OCI-M1 (cell line): ENCODE results near the gene DNAH6.

Source experiments
- DNase-seq: peaks from one replicate; lab custom pipeline; 2025; lab: John Stamatoyannopoulos, UW

DNAH6 gene

DNA sequence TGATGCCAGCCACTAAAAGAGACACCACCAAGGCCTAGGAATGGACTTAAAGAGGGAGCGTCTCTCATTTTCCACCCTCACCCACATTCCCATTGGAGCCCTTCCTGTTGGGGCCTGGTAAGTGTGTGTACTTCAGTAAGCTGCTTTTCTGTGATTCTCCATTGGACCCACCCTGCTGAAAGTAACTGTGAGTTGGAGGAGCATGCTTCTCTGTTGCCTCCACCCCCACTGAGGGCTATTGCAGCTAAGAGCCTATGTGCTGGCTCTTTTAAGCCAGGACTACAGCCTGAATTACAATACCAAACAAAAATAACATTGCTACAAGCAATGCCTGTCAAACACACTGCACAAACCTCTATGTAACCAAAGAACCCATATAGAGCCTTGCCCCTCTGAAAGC lies 283.5 kb downstream of the DNAH6 start:
- DNase-seq = no peak

DNA sequence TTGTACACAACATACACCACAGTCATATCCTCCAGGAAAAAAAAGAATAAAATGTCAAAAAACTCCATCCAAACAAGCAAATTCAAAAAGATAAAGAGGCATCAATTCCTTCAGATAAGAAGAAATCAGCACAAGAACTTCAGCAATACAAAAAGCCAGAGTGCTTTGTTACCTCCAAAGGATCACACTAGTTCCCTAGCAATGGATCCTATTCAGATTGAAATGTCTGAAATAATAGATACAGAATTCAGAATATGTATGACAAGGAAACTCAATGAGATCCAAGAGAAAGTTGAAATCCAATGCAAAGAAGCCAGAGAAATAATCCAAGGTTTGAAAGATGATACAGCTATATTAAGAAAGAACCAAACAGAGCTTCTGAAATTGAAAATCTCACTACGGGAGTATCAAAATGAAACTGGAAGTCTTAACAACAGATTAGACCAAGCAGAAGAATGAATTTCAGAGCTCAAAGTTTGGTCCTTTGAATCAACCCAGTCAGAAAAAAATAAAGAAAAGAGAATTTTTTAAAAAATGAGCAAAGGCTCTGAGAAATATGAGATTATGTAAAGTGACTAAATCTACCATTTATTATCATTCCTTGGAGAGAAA lies 284.0 kb downstream of the DNAH6 start:
- no peak for DNase-seq

DNA sequence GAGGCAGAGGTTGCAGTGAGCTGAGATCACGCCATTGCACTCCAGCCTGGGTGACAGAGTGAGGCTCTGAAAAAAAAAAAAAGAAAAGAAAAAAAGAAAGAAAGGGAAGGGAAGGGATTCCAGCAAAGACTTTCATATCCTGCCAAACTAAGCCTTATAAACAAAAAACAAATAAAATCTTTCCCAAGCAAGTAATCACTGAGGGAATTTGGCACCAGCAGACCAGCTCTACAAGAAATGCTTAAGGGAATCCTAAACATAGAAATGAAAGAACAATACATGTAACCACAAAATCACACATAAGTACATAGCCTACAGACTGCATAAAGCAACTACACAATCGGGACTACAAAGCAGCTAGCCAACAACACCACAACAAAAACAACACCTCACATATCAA lies 285.5 kb downstream of the DNAH6 start:
- no peak for DNase-seq

DNA sequence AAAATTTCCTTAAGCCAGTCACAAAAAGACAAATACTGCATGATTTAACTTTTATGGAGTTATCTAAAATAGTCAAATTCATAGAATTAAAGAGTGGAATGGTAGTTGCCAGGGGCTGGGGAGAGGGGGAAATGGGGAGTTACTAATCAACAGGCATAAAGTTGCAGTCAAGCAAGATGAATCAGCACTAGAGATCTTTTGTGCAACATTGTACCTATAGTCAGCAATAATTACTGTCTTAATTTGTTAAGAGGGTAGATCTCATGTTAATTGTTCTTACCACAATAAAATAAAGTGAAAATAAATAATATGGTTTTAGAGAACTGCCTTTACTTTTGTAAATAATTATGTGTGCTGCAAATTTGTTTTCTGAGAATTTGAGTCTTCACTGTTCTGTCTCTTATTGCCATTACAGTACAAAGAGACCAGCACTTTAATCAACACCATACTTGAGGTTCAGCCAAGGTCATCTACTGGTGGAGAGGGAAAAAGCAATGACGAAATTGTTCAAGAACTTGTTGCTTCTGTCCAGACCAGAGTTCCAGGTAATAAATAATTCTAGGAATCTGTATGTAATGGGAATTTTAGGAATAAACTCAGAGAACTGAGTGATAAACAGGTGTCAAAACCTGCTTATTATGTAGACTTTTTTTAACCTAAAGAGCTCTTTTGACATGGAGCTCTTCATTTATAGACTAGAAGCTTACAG lies 289.1 kb downstream of the DNAH6 start:
- peak; percentile 44 for DNase-seq

DNA sequence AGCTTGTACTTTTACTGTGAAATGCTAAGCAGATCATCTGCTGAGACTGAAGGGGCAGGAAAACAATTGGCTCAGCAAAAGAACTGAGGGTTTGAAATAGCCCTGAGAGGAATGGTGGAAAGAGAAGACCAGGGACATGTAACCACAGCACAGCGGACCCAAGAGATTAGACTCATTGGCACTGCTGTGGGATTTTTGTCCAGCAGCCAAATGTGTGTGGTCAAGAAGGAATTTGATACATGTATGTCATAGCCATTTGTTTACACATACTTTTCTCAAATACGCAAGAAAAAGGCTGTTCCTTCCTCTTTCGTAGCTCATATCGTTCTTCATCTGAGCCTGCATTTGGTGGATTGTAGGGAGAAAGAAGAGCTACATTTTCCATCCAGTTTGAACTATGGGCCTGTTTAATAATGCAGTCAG lies 290.8 kb downstream of the DNAH6 start:
- DNase-seq = peak; percentile 87

DNA sequence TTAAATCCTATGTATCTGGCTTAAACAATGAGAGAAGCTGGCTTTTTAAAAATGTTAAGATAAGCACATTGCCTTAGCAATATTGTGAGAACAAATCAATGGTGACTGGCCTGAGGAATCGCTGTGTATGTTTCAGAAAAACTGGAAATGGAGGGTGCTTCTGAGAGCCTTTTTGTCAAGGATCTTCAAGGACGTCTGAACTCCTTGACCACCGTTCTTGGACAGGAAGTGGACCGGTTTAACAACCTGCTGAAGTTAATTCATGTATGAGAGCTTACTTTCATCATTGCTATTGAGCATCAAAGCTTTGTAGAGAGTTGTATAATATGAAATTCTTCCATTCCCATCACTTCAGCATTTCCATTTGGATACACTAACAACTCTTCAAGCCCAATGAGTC lies 292.0 kb downstream of the DNAH6 start:
- no peak for DNase-seq

DNA sequence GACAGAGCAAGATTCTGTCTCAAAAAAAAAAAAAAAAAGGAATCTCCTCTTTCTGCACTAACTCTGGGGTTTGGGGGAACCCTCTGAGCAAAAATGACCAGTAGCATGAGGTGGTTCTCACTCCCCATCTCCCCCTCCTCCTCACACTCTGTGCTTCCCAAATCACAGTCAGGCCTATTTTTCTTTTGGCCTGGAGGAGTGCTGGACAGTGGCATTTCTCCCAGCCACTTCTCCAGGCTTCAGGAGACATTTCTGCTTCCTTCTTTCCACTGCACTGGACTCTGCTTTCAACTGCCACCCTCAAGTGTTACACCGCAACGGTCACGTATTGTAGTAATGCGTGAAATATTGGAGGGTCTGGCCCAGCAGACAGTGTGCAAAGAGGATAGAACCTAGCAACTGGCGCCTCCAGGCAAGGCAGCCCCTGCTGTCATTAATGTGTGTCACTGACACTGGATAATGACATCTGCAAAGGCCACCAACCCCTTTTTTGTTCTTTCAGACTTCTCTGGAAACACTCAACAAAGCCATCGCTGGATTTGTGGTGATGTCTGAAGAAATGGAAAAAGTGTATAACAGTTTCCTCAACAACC lies 295.6 kb downstream of the DNAH6 start:
- DNase-seq = no peak

DNA sequence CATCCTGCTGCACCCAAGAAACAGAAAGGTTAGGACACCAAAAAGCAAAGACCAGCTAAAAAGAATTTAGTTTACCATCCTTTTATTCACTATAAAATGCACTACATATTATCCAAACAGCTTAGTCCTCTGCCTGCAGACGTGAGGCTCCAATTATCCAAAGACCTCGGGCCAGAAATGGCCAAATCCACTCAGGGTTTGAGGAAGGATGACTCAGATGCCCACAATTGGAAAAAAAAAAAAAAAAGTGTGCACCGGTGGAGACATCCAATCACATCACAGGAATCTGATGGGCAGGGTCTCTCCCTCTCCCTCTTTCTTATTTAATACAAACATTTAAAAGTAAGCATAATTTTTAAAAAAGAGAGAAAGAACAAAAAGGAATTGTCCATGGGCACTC lies 298.8 kb downstream of the DNAH6 start:
- no peak for DNase-seq

DNA sequence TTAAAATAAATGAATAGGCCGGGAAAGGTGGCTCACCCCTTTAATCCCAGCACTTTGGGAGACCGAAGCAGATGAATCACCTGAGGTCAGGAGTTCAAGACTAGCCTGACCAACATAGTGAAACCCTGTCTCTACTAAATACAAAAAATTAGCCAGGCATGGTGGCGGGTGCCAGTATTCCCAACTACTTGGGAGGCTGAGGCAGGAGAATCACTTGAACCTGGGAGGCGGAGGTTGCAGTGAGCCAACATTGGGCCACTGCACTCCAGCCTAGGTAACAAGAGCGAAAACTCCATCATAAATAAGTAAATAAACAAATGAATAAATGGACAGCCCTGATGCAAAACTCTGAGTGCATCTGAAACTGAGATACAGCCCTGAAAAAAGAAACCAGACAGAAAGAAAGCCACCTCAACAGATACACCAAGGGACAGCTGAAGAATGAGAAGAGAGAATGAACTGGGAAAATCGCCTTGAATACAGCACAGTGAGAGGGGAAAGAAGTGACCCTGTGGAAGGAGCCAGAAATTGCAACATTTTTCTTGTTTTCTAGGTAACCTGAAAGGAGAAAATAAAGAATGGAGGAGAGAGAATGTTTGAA lies 300.2 kb downstream of the DNAH6 start:
- no peak for DNase-seq

DNA sequence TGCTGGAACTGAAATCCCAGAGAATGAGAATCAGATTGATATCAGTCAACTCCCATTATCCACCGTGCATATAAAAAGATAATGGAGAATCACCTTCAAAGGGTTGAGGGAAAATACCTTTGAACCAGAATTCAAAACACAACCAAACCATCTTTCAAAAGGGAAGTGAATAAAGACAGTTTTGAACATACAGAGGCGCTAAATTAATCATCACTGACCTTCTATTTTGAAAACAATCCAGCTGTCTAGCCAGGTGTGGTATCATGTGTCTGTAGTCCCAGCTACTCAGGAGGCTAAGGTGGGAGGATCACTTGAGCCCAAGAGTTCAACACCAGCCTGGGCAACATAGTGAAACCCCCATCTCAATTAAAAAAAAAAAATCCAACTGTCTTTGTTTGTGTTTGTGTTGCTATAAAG lies 300.9 kb downstream of the DNAH6 start:
- no peak for DNase-seq

DNA sequence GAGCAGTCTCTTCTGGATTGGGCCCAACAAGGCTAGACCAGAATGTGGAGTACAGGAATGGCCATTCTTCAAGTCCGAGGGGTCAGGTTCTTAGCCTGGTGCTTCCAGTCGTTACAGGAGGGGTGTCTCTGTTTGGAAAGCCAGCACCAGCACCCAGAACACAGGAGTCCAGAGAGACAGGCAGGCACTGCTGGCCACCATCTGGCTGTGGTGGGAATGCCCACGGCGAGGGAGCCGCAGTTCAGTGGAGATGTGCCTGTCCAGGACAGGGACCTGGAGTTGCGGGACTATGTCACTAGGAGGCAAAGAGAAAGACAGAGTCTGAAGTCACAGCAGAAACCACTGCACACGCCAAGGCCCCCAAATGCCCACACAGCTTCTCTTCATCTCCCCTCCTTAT lies 305.5 kb downstream of the DNAH6 start:
- no peak for DNase-seq

DNA sequence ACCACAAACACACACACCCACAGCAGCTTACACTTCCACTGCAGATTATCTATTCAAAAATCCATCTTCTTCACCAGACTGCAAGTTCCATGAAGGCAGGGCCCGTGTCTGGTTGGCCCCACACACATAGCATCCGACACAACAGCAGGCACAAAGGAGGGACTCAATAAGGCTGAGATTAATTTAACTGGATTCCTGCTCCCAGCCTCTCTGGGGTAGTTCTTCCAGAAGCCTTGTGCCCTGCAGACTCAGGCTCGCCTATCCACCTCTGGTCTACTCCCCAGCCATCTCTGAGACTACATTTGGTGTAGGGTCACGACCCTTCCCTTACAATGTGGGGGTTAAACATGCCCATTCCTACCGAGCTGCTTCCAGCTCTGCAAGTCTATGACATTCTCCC lies 306.9 kb downstream of the DNAH6 start:
- DNase-seq = no peak

DNA sequence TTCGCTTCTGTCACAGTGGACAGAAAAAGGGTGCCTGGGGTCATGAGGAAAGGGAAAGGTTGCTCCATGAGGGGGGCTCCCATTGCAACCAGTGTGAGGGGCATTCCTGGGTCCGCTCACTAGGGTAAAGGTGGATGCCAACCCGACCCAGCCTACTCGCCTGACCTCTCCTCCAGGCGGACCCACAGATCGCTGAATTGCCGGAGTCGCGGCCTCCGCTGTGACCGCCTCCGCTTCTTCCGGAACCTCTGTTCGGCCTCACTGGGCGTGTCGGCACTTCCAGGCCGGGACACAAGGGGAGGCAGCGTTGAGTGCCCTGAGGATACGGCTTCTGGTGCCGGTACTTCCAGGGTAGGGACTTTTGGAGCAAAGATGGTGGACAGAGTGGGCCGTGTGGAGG lies 307.5 kb downstream of the DNAH6 start:
- no peak for DNase-seq

DNA sequence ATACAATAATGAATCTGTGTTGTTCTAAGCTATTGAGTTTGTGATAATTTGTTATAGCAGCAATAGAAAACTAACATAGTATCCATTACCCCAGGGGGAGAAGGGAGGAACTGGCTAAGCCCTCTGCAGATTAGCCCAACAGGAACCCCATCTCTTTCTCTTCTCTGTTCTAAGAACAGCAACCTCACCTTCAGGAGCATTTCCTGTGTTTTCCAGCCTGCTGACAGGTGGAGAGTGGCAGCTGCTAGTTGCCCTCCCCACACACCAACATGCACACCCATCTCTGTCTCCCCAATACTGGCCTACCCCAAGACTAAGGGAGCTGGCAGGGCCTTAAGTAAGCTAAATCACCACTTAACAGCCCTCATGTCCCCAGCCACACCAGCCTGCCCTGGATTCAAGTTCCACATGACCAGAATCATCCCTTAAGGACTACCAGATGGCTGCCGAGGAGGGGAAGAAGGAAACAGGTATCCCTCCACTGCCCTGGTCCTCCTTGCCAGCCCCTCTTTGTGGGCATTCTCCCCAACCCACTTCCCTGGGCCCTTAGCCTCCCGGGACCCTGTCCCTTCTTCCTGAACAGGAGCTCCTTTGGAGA lies 311.8 kb downstream of the DNAH6 start:
- no peak for DNase-seq

DNA sequence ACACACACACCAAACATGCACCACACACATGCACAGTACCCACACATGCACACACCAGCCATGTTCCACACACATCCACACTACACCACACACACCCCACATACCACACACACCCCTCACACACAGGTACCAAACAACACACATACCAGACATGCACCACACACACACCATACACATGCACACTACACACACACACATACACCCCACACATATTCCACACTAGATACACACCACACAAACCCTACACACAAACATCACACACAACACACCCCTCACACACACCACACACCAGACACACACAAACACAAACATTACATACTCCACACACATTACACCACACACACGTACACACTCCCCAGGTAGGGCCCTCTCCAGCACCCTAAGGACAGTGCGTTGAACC lies 313.4 kb downstream of the DNAH6 start:
- DNase-seq = no peak

DNA sequence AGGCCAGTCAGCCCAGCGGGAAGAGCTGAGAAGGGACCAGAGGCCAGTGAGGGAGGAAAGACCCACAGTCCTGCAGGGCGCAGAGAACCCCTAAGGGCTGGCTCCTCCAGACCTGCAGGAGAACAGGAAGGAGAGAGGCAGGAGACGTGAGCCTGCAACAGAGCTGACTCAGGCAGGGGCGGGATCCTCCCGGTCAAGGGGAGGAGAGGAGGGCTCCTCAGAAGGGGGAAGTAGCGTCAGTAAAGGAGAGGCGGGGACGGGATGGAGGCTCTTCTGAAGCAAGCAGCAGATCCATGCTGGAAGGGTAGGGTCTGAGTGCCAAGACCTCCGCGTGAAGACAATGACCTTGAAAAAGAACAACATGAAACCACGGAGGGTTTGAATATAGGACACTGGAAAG lies 313.8 kb downstream of the DNAH6 start:
- DNase-seq = peak; percentile 76

DNA sequence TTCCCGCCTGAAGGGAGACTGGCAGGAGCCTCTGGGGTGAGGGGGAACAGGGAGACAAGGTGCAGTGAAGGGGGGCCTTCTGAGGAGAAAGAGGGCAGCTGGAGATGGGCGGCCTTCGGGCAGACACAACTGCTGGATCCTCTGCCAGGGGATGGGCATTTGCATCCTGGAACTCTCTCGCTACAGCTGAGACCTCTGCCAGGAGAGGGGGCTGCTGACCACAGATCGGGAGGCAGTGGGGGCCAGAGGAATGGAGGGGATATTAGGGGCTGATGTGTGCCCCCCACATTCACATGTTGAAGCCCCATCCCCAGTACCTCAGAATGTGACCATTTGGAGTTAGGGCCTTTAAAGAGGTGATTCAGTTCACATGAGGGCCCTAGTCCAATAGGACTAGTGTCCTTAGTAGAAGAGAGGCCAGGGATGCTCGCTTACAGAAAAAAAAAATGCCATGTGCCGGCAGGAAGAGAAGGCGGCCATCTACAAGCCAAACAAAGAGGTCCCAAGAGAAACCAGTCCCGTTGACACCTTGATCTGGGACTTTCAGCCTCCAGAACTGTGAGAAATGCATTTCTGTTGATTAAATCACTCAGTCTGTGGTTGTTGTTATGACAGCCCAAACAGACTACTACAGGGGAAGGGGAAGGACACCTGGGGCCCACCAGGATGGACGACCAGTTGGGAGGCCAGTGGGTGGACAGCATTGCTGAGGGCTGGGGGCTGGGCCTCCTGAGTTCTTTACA lies 314.6 kb downstream of the DNAH6 start:
- DNase-seq = no peak

DNA sequence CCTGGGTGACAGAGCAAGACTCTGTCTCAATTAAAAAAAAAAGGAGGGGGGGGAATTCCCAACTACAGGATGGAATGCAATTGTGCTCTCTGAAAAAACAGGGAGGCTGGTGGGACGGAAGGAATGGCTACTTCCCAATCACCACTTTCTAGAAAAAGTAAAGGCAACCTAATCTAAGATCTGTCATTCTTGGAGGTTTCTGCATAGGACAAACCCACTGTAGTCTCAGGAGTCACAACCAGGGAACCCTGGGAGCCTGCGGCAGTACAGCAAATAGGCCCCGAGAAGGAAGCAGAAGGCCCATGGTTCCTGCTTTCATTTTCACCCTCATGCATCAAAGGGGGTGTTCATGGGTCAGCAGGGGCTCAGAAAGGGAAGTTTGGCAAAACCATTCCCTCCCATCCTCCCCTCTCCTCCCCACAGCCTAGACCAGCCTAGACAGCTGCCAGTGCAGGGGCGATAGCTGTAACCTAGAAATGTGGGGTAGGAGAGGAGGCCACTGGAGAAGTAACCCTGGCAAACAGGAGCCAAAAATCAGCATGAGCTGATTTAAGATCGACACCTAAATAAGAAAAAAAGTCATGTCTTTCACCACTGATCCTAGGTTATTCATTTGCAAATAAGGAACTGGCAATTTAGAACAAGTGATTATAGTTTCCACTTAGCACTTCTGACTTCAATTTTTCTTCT lies 316.6 kb downstream of the DNAH6 start:
- DNase-seq = peak; percentile 48

DNA sequence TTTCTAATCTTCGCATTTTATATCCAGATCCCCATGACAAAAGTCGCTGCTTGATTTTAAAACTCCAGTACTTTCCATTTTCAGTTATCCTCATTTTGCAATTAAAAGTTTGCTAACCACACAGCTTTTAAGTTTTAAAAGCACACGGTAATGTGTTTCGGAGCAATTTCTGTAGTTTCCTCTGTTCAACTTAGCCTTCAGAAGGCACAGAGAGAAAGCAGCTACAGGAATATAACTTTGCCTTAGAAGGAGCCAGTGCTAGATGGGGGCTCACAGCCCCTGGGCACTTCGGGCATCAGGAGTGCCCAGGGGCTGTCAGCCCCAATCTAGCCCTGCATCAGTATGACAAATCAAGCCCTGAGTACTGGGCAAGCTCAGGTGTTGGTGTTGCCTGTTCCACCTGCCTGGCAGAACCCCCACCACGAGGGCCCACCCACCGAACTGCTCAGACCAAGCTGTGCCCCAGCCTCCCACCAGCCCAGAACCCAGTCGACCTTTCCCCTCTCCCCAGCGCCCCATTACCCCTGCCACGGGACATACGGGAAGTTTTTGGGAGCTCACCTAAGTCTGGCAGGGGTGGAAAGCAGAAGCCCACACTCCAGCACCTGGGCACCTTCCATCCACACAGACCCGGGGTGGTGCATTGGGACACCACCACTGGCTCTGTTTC lies 317.3 kb downstream of the DNAH6 start:
- DNase-seq = no peak

DNA sequence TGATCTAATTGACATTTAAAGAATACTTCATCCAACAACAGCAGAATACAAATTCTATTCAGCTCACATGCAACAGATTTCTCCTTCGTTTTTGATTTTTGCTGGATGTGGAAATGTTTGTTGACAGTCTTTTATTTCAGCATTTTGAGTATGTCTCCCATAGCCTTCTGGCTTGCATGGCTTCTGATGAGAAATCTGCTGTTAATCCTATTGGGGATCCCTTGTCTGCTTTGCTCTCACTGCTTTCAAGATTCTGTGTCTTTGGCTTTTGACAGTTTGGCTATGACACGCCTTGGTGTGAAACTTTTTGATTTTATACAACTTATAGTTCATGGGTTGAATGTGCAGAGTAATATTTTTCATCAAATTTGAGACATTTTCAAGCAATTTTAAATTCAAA lies 319.9 kb downstream of the DNAH6 start:
- no peak for DNase-seq
